Erythroblast (primary cell): ENCODE data around the gene DIMT1.

Experiments
- DNase-seq, 2 experiments: peaks; one replicate each; lab custom pipeline; 2025; lab: John Stamatoyannopoulos, UW
- GATA1 ChIP-seq: IDR thresholded peaks from 2 replicates; pipeline ENCODE4 v1.6.1; 2011; ENCODE audit warnings: low read depth, mild to moderate bottlenecking, control low read depth, low read length, moderate library complexity
- POLR2A ChIP-seq: IDR thresholded peaks from 2 replicates; pipeline ENCODE4 v1.6.1; 2011; ENCODE audit warnings: mild to moderate bottlenecking, low read length

Gene DIMT1

GRCh38 chr5:62403411-62404250 lies at the start of gene DIMT1:
TSS of gene DIMT1 (minus strand) at chr5:62403905. CDS start at chr5:62403772, 133 bp downstream.
- peak; percentile 97 for DNase-seq
- TF ChIP-seq POLR2A (peak; percentile 96), GATA1 (no peak)

- TF ChIP-seq GATA1: no peak
- no peak for TF ChIP-seq POLR2A
Observed at GRCh38 chr5:62450259-62450658, 46.6 kb upstream of the DIMT1 start.

DNA sequence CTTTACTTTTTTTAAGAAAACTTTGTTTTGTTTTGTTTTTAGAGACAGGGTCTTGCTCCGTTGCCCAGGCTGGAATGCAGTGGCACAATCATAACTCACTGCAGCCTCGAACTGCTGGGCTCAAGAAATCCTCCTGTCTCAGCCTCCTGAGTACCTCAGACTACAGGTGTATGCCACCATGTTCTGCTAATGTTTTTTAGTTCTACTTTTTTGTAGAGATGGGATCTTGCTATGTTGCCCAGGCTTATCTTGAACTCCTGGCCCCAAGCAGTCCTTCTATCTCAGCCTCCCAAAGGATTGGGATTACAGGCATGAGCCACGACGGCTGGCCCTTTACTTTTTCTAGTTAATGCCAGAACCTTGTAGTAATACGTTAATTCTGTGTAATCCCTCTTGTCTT lies 44.8 kb upstream of the DIMT1 start:
- TF ChIP-seq GATA1 (no peak), POLR2A (no peak)

More at GRCh38 chr5:62450259-62450658, 46.6 kb upstream of the DIMT1 start:
- DNase-seq: no peak

DNA sequence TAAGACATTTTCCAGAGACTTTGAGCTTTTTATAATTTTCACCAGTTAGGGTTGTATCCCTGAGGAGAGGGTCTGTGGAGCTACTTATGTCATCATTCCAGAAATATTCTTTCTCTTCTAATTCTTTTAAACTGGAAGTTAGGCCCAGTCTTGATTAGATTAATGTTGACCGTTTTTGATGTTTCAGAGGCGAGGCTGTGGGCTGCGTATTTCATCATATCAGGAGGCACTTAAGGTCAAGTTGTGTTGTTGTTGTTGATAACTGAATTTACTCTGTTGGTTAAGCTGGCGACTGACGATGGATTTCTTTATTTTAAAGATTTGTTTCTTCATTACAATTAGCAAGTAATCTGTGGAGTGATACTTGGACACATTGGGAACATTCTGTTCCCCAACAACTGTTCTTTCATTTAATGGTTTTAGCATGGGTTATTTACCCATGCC lies 28.9 kb upstream of the DIMT1 start:
- TF ChIP-seq GATA1 (no peak), POLR2A (no peak)
- peak; percentile 89 to 91 for DNase-seq

More for the DNA sequence above, 44.8 kb upstream of the DIMT1 start:
- no peak for DNase-seq

DNA sequence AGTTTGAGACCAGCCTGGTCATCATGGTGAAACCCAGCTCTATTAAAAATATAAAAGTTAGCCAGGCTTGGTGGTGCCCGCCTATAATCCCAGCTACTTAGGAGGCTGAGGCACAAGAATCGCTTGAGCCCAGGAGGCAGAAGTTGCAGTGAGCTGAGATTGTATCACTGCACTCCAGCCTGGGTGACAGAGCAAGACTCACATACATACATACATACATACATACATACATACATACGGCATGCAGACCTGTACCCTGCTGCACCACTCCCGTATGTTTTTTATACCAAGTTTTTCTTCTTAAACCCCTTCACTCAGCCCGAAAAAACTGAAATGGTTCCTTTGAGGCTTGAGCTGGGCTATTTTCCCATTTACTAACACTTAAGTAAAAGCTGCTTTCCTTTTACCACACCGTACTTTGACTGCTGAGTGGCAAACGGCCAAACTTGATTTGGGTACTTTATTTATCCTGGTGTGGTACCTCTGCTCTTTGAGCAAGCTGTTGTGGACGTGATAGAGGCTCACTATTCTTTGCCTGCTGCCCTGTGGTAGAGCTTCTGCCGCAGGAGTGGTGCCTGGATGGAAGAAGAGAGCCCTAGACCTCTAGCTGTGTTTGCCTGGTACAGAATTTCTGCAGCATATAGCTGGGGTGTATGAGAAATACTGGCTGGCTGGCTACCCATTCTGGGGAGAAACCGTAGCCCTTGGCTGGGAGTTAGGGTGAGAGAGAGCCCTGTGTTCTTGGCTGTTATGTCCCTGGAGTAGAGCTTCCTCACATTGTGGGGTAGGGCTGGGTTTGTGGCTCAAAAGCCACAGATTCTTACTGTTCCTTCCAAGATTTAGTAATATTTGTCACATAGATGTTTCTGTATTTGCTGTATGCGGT lies 28.3 kb upstream of the DIMT1 start:
- no peak for TF ChIP-seq GATA1
- DNase-seq: peak; percentile 59 to 71

GRCh38 chr5:62424763-62425162 lies 21.1 kb upstream of the DIMT1 start:
- DNase-seq: no peak
- TF ChIP-seq POLR2A (no peak), GATA1 (no peak)

DNA sequence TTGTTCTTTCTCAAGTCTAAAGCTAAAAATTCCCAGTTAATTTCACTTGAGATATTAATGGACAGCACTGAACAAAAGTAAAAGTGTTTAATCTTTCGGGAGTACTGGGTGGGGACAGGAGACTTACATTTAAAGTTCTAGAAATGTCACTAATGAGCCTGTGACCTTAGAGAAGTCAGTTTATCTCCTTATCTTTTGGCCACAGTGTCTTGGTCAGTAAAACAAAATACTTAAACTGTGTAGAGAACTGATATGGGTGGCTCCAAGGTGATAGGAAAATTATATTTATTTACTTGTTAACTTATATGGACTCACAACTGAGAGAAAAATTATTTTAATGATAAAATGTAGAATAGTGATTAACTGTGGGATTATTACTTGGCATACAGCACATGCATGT lies 17.7 kb upstream of the DIMT1 start:
- TF ChIP-seq POLR2A: no peak
- peak; percentile 50 for TF ChIP-seq GATA1
- DNase-seq: peak; percentile 66 to 86

- TF ChIP-seq POLR2A: no peak
- no peak for TF ChIP-seq GATA1
- peak in 1 of 2 experiments; percentile 29 for DNase-seq
Observed at GRCh38 chr5:62419609-62420008, 15.9 kb upstream of the DIMT1 start.

DNA sequence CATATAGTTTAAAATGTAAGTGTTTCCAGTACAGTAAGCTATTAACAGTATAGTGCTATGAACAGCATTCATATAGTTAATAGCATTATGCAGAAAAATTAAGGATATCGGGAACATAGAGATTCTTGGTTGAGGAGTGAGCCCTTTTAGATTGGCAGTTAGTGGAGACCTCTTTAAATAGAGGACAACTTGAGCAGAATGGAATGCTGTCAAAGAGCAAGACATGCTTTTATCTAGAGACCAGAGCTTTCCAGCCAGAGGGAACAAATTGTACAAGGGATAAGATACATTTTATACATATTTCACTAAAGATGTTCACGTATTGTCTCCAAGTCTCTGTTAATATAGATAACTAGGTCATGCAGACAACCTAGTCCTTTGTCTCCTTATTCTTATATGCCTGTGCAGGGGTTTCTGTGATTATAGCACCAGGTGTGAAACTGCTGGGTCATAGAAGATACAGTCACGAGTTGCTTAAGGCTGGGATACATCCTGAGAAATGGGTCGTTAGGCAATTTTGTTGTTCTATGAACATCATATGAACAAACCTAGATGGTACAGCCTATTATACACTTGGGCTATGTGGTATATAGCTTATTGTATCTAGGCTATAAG lies 14.9 kb upstream of the DIMT1 start:
- DNase-seq: peak in 1 of 2 experiments; percentile 30
- TF ChIP-seq POLR2A (no peak), GATA1 (no peak)

GRCh38 chr5:62413711-62414110 lies 10.0 kb upstream of the DIMT1 start:
- TF ChIP-seq GATA1 (no peak), POLR2A (no peak)
- DNase-seq: peak; percentile 45 to 70

- DNase-seq: peak; percentile 99
- TF ChIP-seq GATA1 (no peak), POLR2A (peak; percentile 81)
Observed at GRCh38 chr5:62412549-62413329, 9.0 kb upstream of the DIMT1 start, which contains the start of gene IPO11. TSS of gene IPO11 (plus strand) at chr5:62412763. CDS start at chr5:62437280, 24,517 bp downstream.

DNA sequence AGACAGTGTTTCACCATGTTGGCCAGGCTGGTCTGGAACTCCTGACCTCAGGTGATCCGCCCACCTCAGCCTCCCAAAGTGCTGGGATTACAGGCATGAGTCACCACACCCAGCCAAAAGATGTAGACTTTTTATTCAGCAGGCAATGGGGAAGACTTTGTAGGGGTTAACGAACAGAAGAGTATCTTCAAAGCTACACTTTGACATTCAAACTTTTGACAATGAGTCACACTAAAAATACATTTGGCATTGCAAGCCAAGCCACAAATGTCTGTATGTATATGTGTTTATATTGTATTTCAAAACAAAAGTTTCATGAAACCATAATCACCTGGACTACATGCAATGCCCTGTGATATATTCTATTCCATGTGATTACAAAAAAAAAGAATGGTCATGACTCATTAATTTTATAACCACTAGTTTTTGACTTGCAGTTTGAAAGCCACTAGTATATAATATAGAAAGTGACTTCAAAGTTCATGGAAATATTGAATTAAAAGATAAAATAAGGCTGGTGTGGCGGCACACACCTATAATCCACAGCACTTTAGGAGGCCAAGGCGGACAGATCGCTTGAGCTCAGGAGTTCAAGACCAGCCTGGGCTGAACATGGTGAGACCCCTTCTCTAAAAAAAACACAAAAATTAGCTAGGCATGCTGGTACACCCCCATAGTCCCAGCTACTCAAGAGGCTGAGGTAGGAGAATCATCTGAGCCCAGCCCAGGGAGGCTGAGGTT lies 8.3 kb downstream of the DIMT1 start:
- DNase-seq: no peak
- TF ChIP-seq POLR2A (no peak), GATA1 (no peak)
